GM18861 (cell line): ENCODE results near the gene COMMD8.

Experiments used
- ATAC-seq: cut with Tn5 transposase; IDR thresholded peaks from one replicate; pipeline ENCODE4 v1.9.1; 2021; ENCODE audit not compliant: unreplicated experiment

The COMMD8 gene

DNA sequence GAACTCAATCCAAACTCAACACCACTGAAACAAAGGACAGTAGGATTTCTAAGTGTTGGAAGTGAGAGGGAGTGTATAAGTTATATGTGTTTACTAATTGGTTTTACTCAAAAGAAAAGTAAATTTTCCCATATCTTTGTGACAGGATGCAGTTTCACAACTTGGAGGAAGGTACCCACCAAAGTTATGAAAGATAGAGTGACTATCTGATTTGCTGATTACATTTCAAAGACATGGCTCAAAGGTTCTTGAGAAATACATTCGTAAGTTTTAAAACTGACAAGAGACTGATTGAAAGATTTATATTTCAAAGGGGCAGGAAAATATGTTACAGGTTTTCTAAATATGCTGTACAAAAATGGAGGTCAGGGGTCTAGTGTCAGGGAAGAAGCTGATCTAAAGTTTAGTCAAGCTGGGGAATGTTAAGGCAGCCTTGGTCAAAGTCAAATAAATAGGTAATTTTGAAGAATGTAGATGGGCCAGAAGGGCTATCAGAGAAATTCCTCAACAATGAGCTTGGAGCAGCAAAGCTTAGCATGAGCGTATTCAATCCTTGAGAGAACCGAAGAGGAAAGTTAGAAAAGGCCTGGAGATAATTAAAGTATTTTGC is 9.7 kb upstream of the COMMD8 start:
- ATAC-seq: no peak

DNA sequence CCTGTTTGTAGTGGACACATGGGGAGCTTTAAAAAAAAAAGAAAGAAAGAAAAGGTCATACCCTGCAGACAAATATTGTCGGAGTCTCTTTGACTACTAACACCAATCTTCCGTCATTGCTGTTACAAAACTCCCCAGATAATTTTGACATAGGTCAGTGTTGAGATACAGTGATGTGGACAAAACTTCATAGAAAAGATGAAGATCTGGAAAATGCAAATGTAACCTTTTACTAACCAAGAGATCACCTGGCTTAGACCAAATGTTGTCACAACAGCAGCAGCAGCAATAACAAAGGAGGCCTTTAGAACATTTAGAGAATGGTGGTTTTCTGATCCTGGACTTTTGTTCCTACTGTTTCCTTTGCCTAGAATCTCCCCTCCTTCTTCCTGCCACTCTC is 8.1 kb upstream of the COMMD8 start:
- no peak for ATAC-seq

DNA sequence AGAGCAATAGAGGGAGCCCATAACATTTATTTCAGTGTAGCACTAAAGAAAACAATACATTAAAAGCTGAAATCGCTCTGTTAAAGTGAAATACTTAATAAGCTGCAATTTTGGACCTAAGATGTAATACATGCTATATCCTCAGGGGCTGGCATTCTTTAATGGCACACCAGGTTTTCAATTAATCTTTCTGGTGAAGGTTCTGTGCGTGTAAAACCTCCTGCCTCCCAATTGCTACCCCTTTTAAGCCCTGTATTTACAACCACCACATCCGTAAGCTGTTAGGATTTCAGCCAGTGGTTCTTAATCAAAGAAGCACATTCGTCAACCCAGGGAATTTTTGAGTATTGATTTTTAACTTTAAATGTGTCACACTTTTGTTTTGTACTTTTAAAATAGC is 7.6 kb upstream of the COMMD8 start:
- no peak for ATAC-seq

DNA sequence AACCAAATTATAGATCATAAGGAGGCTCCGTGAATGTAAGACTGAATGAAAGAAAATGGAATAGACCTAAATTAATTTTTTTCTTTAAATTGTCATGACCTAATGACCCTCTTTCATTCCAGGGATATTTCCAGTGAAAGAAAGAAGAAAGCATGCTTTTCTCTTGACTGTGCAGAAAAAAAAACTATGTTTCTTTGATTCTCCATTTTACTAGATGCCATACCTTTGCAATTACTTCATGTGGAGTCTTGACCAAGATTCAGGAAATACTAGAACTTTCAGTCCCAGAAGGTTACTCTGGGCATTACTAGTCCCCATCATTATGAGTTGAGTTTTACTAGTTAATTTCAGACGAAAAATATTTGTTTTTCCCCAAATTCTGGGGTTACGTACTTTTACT is 6.4 kb upstream of the COMMD8 start:
- no peak for ATAC-seq

DNA sequence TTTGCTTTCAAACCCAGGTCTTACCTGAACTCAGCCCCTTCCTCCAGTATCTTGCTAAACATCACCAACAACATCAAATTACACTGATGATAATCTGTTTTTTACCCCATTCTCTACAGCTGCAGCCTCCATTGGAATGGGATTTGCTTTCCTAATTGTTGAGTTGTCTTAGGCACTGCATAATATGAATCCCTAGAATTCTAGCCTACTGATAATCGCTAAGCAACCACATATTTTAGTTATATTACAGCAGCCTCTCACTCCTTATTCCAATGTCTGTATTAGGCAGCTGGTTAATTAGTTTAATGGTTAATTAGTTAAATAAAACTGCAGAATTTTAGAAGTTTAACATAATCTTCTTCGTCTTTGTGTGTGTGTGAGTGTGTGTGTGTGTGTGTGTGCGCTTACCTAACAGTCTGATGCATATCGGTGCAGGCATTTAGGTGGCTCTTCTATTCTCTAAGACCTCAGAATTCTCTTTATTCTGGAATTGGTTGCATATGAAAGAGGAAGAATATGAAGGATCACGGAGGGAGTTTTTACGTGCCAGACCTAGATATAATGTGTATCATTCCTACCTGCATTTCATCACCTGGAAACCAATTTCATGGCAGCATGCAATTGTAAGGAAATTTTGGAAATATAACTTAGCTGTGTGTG is 5.3 kb upstream of the COMMD8 start:
- no peak for ATAC-seq

DNA sequence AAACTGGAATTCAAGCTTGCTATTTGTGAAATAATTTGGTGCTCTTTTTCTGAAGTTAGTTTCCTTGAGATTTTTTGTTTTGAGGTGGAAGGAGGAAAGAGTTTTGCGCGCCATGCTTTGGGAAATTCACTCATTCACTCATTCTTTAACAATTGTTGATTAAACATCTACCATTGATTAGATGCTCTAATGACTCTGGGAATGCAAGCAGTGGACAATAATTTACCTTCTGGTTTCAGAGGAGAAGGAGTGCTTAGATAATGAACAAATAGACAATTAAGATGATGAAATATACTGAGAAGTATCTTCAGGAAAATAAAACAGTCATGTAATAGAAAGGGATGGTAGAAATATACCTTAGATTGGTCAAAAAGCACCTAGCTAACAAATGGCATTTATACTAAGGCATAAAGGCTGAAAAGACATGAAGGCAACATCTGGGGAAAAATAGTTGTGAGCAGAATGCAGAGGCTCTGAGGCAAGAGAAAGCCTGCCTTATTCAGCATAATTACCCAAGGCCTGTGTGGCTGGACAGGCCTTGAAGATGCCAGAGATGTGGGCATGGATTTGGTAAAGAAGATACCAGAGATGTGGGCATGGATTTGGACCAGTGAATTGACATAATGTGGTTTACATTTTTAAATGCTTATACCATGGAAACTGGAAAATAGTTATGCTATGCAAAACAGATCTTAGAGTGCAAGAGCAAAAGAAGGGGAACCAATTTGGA is 2.7 kb upstream of the COMMD8 start:
- ATAC-seq: no peak

DNA sequence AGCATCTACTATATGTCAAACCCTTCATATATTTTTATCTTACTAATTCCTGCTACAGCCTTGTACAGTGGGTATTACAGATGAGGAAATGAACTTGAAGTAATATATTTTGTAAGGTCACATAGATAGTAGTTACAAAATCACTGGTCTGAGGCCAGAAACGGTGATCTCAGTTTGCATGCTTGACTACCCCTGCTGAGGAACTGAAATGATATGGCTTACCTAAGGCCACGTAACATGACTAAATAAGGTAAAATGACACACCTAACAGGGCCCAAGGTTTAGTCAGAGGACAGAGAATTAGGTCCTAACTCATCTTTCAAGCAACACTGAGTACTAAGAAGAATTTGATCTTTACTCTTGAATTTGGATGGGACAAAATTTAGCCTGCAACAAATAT is 1.5 kb upstream of the COMMD8 start:
- peak; percentile 41 for ATAC-seq

DNA sequence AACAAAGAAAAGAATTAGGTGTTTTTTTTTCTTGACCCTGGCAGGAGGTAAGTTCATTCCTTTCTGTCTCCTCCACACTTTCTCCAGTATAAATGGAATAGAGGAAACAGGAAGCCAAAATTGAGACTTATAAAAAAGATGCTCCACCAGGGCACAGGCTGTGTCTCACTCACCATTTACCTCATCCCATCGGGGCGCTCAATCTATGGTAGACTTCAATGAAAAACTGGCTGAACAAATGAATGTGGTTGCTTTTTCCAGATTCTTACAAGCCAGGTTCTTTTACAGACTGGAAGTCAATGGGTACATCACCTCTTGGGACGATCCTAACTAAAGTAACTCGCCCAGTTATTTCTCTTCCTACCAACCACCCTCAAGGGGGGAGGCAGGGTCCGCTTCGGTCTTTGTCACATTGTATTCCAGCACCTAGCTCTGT is 685 bp downstream of the COMMD8 start:
- peak; percentile 16 for ATAC-seq

DNA sequence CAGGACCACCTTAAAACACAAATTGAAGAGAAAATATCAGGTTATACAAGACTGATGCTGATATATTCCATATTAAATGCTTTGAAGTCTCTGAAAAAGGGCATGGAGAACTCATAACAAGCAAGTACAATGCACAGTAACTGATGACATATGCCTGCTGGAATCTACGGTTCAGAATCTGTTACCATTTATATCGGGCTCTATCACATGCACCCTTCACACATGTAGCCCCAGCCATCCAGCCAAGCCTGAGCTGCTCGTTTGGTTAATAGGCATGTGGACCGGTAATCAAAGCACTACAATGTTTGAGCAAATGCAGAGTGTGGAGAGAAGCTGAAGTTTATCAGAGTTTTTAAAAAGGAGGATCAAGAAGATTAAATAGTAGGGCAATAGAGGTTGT is 11.8 kb downstream of the COMMD8 start:
- no peak for ATAC-seq

DNA sequence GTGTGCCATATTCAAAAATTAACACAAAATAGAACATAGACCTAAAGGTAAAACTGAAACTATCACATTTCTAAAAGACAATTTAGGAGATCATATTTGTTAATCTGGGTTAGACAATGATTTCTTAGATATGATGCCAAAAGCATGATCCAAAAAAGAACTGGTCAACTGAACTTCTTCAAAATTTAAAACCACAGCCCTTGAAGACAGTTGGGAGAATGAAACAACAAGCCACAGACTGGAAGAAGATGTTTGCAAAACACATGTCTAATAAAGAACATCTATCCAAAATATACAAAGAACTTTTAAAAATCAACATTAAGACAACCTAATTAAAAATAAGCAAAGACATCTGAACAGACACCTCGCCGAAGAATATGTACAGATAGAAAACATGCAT is 19.5 kb downstream of the COMMD8 start:
- ATAC-seq: no peak

DNA sequence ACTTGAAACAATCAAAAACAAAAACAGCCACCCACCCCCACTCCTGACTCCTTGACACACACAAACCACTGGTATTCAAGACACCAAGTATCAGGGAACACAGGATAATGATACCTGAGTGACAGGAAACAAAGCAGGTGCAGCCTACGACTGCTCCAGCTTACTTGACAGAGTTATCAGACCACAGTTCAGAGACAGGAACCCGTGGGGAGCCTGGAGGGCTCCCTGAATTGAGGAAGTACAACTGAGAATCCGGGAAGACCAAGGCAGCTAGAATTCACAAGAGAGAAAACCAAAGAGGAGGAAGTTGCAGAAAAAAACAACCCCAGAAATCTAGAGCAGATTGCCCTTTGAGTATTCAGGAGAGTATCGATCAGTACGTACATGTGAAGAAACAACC is 20.5 kb downstream of the COMMD8 start:
- ATAC-seq: peak; percentile 57

DNA sequence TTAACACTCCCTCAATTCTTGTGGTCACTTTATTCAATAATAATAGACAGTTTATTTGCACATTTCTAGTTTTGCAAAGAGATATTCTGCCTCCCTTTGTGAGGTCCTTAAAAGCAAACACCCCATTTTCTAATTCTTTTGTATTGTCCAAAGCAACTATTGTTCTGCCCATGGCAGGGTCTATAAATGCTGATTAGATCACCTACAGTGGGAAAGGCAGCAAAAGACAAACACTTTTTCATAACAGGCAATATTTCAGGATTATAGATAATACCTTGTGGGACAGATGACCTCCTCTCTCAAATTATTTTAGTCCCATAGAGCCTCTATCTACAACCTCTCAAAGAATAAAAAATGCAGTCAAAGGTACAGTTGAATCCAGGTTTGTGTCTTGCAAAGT is 28.6 kb downstream of the COMMD8 start:
- no peak for ATAC-seq

DNA sequence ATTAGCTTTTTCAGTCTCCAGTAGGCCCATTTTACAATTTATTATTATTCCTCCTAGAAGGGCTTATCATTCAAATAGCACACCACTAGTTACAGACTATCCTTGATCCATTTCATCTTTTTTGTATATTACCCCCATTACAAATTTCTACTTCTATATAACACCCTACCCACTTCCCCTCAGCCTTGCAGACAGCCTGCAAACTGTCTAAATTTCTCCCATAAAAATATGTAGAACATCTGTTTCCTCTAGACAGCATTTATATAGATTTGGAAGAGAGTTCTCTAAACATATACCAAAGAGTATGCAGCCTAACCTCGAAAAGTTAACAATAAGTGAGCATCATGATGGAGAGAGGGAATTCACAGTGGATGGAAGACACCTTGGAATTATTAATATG is 30.8 kb downstream of the COMMD8 start:
- ATAC-seq: no peak

DNA sequence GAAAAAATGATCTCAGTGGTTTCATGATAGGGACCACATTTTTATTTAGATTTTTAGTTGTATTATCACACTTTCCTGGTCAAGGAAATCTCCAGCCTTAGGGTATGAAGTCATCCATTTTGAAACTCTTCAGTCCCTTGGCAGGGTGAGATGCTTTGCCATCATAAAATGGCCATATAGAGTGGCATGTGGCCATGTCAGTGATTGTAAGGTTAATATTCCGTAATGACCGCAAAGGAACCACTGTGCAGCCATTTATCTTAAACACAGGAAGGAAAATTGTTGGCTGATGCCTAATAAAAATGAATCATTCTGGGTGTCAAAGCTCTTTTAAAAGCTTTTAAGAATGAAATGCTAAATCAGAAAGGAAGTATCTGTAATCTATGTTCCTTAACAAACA is 35.6 kb downstream of the COMMD8 start:
- no peak for ATAC-seq

DNA sequence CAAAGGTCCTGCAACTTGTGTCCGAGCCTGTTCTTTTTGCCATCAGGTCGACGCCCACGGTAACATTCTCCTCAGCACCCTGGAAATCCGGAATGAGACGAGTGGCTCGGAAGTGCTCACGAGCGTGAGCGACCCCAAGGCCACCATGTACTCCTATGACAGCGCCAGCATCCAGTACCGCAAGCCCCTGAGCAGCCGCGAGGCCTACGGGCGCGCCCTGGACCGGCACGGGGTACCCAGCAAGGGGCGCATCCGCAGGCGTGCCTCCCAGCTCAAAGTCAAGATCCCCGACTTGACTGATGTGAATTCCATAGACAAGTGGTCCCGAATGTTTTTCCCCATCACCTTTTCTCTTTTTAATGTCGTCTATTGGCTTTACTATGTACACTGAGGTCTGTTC is 37.9 kb downstream of the COMMD8 start:
- no peak for ATAC-seq

DNA sequence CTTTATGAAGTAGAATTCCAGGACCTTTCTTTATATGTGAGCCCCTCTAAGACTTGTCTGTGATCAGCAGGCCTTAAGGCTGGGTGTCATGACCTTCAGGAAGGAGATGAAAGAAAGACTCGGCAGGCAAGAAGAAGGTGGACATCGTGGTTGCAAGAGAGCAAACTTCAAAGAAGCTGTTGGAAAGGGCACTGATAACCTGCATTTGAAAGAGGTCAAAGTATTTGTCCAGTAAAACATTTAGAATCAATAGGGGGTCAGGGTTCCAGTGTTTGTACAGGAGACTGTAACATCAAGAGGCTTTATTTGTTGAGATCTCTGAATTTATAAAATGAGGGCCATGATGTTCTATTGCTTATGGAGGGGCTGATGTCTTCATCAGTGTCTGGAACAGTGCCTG is 44.2 kb downstream of the COMMD8 start:
- ATAC-seq: no peak

DNA sequence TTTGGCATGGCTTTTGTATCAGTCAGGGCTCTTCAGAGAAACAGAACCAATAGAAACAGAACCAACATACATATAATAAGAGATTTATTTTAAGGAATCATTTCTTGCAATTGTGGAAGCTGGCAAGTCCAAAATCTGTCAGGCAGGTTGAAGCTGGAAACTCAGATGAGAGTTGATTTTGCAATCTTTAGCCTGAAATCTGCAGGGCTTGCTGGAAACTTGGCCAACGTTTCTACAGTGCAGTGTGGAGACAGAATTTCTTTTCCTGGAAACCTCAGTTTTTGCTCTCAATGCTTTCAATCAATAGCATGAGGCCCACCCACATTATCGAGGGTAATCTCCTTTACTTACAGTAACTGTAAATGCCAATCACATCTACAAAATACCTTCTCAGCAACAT is 45.4 kb downstream of the COMMD8 start:
- no peak for ATAC-seq

DNA sequence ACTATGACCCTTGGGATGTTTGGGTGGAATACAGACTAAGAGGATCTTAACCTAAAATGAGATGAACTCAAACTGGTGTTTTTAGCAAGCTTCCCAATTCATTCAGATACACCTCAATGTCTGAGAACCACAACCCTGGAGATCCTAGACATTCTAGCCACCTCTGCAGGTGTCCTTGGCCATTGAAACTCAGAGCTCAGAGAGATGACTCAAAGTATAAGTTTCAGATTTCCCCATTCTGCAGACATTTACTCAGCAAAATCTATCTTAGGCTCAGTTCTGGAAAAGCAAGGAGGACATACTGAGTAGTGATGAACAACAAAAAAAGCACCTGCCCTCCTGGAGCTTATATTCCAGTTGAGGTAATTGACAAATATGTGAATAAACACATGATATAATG is 47.8 kb downstream of the COMMD8 start:
- no peak for ATAC-seq

DNA sequence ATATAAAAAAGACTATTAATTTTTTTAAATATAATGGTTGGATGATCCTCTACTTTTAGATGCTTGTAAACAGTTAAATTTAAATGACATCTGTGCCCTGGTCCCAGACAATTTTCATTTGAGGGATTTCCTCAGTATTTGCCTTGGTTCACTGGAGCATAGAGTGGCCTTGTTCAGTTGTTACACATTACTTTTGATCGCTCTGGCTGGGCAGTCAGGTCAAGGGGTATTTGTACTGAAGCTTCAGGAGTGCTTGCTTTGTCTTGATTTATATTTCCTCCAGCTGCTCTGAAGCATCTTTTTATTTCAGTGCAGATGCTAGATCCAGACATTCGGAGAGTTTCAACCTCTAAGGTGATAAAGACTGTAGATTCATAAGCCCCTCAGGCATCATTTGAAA is 50.0 kb downstream of the COMMD8 start:
- peak; percentile 76 for ATAC-seq

DNA sequence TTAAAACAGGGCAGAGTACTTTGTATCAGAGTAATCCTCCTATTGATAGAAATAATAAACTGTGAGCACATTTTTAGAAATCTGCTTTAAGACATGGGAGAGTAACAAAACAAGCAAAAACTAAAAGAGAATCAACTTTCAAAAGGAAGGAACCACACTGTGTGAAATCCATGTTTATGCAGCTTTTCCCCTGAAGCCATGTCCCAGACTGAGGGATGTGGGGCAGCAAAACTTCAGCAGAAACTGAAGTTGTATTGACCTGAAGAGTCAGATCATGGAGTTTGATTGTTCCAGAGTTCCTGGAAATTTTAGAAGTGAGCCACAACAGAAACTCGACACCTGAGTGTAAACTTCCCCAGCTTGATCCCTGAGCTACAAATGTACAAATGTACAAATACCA is 53.2 kb downstream of the COMMD8 start:
- ATAC-seq: no peak

DNA sequence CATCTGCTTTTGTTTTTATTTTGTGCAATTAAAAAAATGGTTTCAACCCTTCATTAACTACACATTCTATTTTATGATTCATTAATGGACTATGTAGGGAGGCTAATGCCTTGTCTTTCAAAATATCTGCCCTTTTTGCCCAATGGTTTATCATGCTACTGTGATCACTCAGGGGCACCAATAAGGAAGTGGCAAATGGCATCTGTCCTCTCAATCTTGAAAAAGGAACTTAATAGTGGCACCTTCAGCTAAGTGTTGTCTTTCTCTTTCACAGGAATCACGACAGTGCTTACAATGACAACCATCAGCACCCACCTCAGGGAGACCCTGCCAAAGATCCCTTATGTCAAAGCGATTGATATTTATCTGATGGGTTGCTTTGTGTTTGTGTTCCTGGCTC is 57.1 kb downstream of the COMMD8 start:
- no peak for ATAC-seq
